Mesenchymal stem cell (in vitro differentiated cells and primary cell): ENCODE results near the gene SLF2.

Source experiments
- DNase-seq: peaks from one replicate; pipeline ENCODE4 v3.0.0-alpha.2; 2013
- H2AFZ ChIP-seq: one replicate; pipeline ENCODE4 v1.6.1; 2013; ENCODE audit warnings: low read depth, mild to moderate bottlenecking, control low read depth, inconsistent platforms, low read length, moderate library complexity
- H2AK5ac ChIP-seq: 2 replicates; pipeline ENCODE4 v1.6.1; 2013; ENCODE audit warnings: low read length, moderate library complexity, mild to moderate bottlenecking, inconsistent platforms; ENCODE audit not compliant: severe bottlenecking
- H2BK120ac ChIP-seq: one replicate; pipeline ENCODE4 v1.6.1; 2013; ENCODE audit warnings: low read depth, mild to moderate bottlenecking, inconsistent platforms, low read length, moderate library complexity
- H2BK12ac ChIP-seq, 2 experiments: one replicate each; pipeline ENCODE4 v1.6.1; 2013; ENCODE audit warnings: inconsistent platforms in 2 of 2, low read length in 2 of 2, mild to moderate bottlenecking in 2 of 2, moderate library complexity in 2 of 2, control low read depth in 1 of 2
- H2BK15ac ChIP-seq: one replicate; pipeline ENCODE4 v1.6.1; 2013; ENCODE audit warnings: mild to moderate bottlenecking, low read depth, inconsistent platforms; ENCODE audit not compliant: poor library complexity, severe bottlenecking
- H2BK5ac ChIP-seq: 2 replicates; pipeline ENCODE4 v1.6.1; 2013; ENCODE audit warnings: low read depth, mild to moderate bottlenecking, low read length, control low read depth, inconsistent platforms; ENCODE audit not compliant: poor library complexity, severe bottlenecking
- H3K14ac ChIP-seq, 2 experiments: one replicate each; pipeline ENCODE4 v1.6.1; 2013; ENCODE audit warnings: inconsistent platforms in 2 of 2, low read length in 2 of 2, control low read depth in 1 of 2, mild to moderate bottlenecking in 1 of 2, moderate library complexity in 1 of 2
- H3K18ac ChIP-seq, 2 experiments: one replicate each; pipeline ENCODE4 v1.6.1; 2013; ENCODE audit warnings: inconsistent platforms in 2 of 2, low read length in 2 of 2, control low read depth in 1 of 2, low read depth in 1 of 2, mild to moderate bottlenecking in 1 of 2
- H3K23ac ChIP-seq, 2 experiments: one replicate each; pipeline ENCODE4 v1.6.1; 2013; ENCODE audit warnings: inconsistent platforms in 2 of 2, low read length in 2 of 2, mild to moderate bottlenecking in 2 of 2, moderate library complexity in 2 of 2, control low read depth in 1 of 2
- H3K27ac ChIP-seq: 2 replicates; pipeline ENCODE4 v1.5.1; 2013; ENCODE audit warnings: mild to moderate bottlenecking, moderate library complexity, low read length, control low read depth, inconsistent platforms; ENCODE audit not compliant: poor library complexity, severe bottlenecking
- H3K27me3 ChIP-seq, 2 experiments: 2 replicates each; pipeline versions ENCODE4 v1.6.1 to v1.7.0; 2013; ENCODE audit warnings: low read length in 2 of 2, mild to moderate bottlenecking in 2 of 2, moderate library complexity in 2 of 2, control low read depth in 1 of 2, inconsistent platforms in 1 of 2; ENCODE audit not compliant: control insufficient read depth in 1 of 2, insufficient read depth in 1 of 2
- H3K36me3 ChIP-seq, 2 experiments: 2 replicates each; pipeline versions ENCODE4 v1.6.1 to v1.7.0; 2013; ENCODE audit warnings: low read length in 2 of 2, control low read depth in 1 of 2, inconsistent platforms in 1 of 2, low read depth in 1 of 2, mild to moderate bottlenecking in 1 of 2; ENCODE audit not compliant: insufficient read depth in 2 of 2, control insufficient read depth in 1 of 2
- H3K4ac ChIP-seq, 2 experiments: one replicate each; pipeline ENCODE4 v1.6.1; 2013; ENCODE audit warnings: inconsistent platforms in 2 of 2, low read length in 2 of 2, mild to moderate bottlenecking in 2 of 2, moderate library complexity in 2 of 2, control low read depth in 1 of 2, low read depth in 1 of 2
- H3K4me1 ChIP-seq: 2 replicates; pipeline ENCODE4 v1.6.1; 2013; ENCODE audit warnings: low read depth, low read length, control low read depth; ENCODE audit not compliant: control insufficient read depth, insufficient read depth
- H3K4me2 ChIP-seq: 2 replicates; pipeline ENCODE4 v1.6.1; 2013; ENCODE audit warnings: low read length, mild to moderate bottlenecking, inconsistent platforms; ENCODE audit not compliant: poor library complexity, severe bottlenecking
- H3K4me3 ChIP-seq, 2 experiments: 2 replicates each; pipeline versions ENCODE4 v1.5.1 to v1.7.0; 2013; ENCODE audit warnings: low read length in 2 of 2, mild to moderate bottlenecking in 2 of 2, control low read depth in 1 of 2, low read depth in 1 of 2; ENCODE audit not compliant: insufficient read depth in 1 of 2
- H3K79me1 ChIP-seq: replicated peaks from 2 replicates; pipeline ENCODE4 v1.6.1; 2013; ENCODE audit warnings: mild to moderate bottlenecking, control low read depth, low read length, inconsistent platforms; ENCODE audit not compliant: poor library complexity, severe bottlenecking
- H3K9ac ChIP-seq: 2 replicates; pipeline ENCODE4 v1.7.0; 2013; ENCODE audit warnings: mild to moderate bottlenecking, low read length, moderate library complexity
- H3K9me3 ChIP-seq: 2 replicates; pipeline ENCODE4 v1.7.0; 2013; ENCODE audit warnings: mild to moderate bottlenecking, low read length; ENCODE audit not compliant: control insufficient read depth
- H4K8ac ChIP-seq: one replicate; pipeline ENCODE4 v1.6.1; 2013; ENCODE audit warnings: inconsistent platforms, mild to moderate bottlenecking, low read length, moderate library complexity
- H4K91ac ChIP-seq: one replicate; pipeline ENCODE4 v1.6.1; 2013; ENCODE audit warnings: mild to moderate bottlenecking, low read length, inconsistent platforms
- WGBS: methylation state at CpG from one replicate; pipeline ENCODE4 v1.1.7; 2013; ENCODE audit warnings: mixed read lengths; 5-methylcytosine and 5-hydroxymethylcytosine counted together

Gene SLF2

DNA sequence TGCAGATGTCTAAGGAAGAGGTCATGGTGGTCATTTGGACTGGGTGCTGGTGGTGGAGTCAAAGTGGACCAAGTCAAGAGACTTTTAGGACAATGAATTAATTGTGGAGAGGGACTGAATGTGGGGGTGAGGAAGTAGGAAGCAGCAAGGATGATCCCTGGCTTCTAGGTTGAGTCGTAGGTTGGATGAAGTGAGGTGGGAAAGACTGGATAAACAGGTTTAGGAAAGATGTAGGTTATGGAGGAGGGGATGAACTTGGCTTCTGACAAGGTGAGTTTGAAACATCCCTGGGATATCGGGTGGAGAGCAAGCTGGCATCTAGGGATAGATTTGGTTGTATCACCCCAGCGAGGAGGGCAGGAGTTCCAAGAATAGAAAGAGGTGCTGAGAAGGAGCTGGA lies 64.1 kb downstream of the SLF2 start:
- Histone ChIP-seq H4K91ac (no peak overlapping the region), H3K9me3 (no peaks in the 10 kb centered on the region)
- WGBS = 87% methylated on average over 3 of the region's 3 CpGs

DNA sequence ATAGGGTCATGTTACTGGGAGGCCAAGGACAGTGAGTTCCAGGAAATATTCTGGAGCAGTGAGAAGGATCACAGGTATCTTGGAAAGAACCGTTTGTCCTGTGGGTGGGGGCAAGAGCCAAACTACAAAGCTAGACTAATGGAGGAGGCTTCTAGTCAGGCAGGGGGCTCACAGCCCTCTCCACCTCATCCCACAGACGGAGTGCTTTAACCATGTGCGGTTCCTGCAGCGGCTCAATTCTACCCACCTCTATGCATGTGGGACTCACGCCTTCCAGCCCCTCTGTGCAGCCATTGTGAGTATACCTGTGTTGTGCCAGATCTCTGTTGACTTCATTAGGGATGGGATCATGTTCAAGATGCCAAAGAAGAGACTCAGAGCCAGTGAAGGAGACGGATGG lies 64.7 kb downstream of the SLF2 start:
- Histone ChIP-seq H3K27ac (no peak overlapping the region), H3K79me1 (peaks cover 4% of the 10 kb centered on the region), H2BK5ac (no peak overlapping the region), H2AK5ac (no peak overlapping the region), H3K9me3 (no peaks in the 10 kb centered on the region), H2BK120ac (no peak overlapping the region), H3K4me1 (peaks cover 3% of the 10 kb centered on the region), H3K36me3 (peaks cover 36 to 44% of the 10 kb centered on the region in 2 experiments), H2BK12ac (no peak overlapping the region), H2AFZ (no peak overlapping the region), H4K91ac (no peak overlapping the region), H3K14ac (no peak overlapping the region), H3K9ac (no peak overlapping the region), H3K23ac (no peak overlapping the region), H3K18ac (no peak overlapping the region), H3K27me3 (no peaks in the 10 kb centered on the region), H3K4me2 (no peak overlapping the region), H3K4me3 (no peak overlapping the region), H2BK15ac (no peak overlapping the region), H4K8ac (no peak overlapping the region), H3K4ac (no peak overlapping the region)
- 96% methylated on average over 6 of the region's 6 CpGs for WGBS
- no peak for DNase-seq

More for the DNA sequence above, 64.1 kb downstream of the SLF2 start:
- H3K4ac ChIP-seq = no peak overlapping the region
- no peak overlapping the region for H4K8ac ChIP-seq
- no peak overlapping the region for H2BK120ac ChIP-seq
- peaks cover 36 to 44% of the 10 kb centered on the region in 2 experiments for H3K36me3 ChIP-seq
- no peak overlapping the region for H3K4me3 ChIP-seq
- H2AFZ ChIP-seq = no peak overlapping the region
- H2BK12ac ChIP-seq = no peak overlapping the region
- no peak overlapping the region for H3K23ac ChIP-seq
- H3K4me1 ChIP-seq = peaks cover 7% of the 10 kb centered on the region
- H2BK15ac ChIP-seq = no peak overlapping the region
- no peak for DNase-seq
- H3K18ac ChIP-seq = no peak overlapping the region
- H3K14ac ChIP-seq = no peak overlapping the region
- H3K4me2 ChIP-seq = no peak overlapping the region
- H3K9ac ChIP-seq = no peak overlapping the region
- H3K79me1 ChIP-seq = peaks cover 4% of the 10 kb centered on the region
- H2BK5ac ChIP-seq = no peak overlapping the region
- no peaks in the 10 kb centered on the region for H3K27me3 ChIP-seq
- H2AK5ac ChIP-seq = no peak overlapping the region
- no peak overlapping the region for H3K27ac ChIP-seq

DNA sequence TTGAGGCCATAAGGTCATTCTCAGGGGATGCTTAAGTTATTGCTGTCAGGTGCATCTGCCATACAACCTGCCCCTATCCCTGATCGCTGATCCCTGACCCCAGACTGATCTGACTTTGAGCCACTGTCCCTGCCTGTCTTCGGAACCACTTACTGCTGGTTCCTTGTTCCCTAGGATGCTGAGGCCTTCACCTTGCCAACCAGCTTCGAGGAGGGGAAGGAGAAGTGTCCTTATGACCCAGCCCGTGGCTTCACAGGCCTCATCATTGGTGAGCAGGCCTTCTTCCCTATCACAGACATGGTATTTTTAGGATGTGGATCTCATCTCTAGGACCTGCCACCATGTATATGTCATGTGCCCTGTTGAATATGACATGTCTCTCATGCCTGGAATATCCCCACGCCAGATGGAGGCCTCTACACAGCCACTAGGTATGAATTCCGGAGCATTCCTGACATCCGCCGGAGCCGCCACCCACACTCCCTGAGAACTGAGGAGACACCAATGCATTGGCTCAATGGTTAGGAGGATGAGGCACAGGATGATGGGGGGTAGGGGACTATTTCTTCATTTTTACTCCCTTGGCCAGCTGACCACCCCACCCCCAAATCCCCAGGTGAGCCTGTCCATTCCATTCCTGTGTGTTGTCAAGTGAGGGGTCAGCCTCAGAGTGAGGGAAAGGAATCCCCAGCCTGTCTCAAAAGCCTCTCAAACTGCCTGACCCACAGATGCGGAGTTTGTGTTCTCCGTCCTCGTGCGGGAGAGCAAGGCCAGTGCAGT lies 65.5 kb downstream of the SLF2 start:
- DNase-seq = no peak
- peaks cover 4% of the 10 kb centered on the region for H3K79me1 ChIP-seq
- H2BK120ac ChIP-seq = no peak overlapping the region
- no peaks in the 10 kb centered on the region for H3K9me3 ChIP-seq
- H3K27ac ChIP-seq = no peak overlapping the region
- H2BK12ac ChIP-seq = no peak overlapping the region
- no peak overlapping the region for H2BK15ac ChIP-seq
- H3K4me2 ChIP-seq = no peak overlapping the region
- no peak overlapping the region for H3K14ac ChIP-seq
- H3K4me3 ChIP-seq = no peak overlapping the region
- no peak overlapping the region for H2AK5ac ChIP-seq
- no peak overlapping the region for H2BK5ac ChIP-seq
- H4K8ac ChIP-seq = no peak overlapping the region
- H3K4ac ChIP-seq = no peak overlapping the region
- H3K36me3 ChIP-seq = peaks cover 44 to 46% of the 10 kb centered on the region in 2 experiments
- peaks cover 3% of the 10 kb centered on the region for H3K4me1 ChIP-seq
- H2AFZ ChIP-seq = no peak overlapping the region
- H3K27me3 ChIP-seq = no peaks in the 10 kb centered on the region
- H3K18ac ChIP-seq = no peak overlapping the region
- no peak overlapping the region for H4K91ac ChIP-seq
- H3K9ac ChIP-seq = no peak overlapping the region
- no peak overlapping the region for H3K23ac ChIP-seq
- whole genome bisulfite sequencing = 92% methylated on average over 13 of the region's 13 CpGs

DNA sequence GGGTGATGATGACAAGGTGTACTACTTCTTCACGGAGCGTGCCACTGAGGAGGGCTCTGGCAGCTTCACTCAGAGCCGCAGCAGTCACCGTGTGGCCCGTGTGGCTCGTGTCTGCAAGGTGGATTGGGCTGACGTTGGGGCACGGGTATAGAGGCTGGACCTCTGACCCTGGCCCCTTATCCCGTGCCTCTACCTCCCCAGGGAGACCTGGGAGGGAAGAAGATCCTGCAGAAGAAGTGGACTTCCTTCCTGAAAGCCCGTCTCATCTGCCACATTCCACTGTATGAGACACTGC lies 66.1 kb downstream of the SLF2 start:
- Histone ChIP-seq H3K14ac (no peak overlapping the region), H3K79me1 (peaks cover 6% of the 10 kb centered on the region), H3K4me3 (no peak overlapping the region), H2BK5ac (no peak overlapping the region), H2AK5ac (no peak overlapping the region), H3K27ac (no peak overlapping the region), H3K9ac (no peak overlapping the region), H2BK15ac (no peak overlapping the region), H4K8ac (no peak overlapping the region), H4K91ac (no peak overlapping the region), H3K4ac (no peak overlapping the region), H3K23ac (no peak overlapping the region), H2BK12ac (no peak overlapping the region), H3K4me2 (no peak overlapping the region), H2AFZ (no peak overlapping the region), H3K4me1 (peaks cover 3% of the 10 kb centered on the region), H3K27me3 (no peaks in the 10 kb centered on the region), H3K36me3 (peaks cover 46 to 51% of the 10 kb centered on the region in 2 experiments), H3K9me3 (no peaks in the 10 kb centered on the region), H2BK120ac (no peak overlapping the region), H3K18ac (no peak overlapping the region)
- WGBS = 87% methylated on average over 10 of the region's 10 CpGs
- DNase-seq = no peak
